SH-SY5Y (cell line): ENCODE measurements around the gene PDE3B.

ENCODE experiments used
- GATA2 ChIP-seq: IDR thresholded peaks from 2 replicates; pipeline ENCODE4 v1.6.1; 2011; ENCODE audit warnings: mild to moderate bottlenecking, low read depth, low read length
- GATA3 ChIP-seq: IDR thresholded peaks from 2 replicates; pipeline ENCODE4 v1.6.1; 2011; ENCODE audit warnings: low read depth, mild to moderate bottlenecking, low read length, moderate library complexity

Gene PDE3B

DNA sequence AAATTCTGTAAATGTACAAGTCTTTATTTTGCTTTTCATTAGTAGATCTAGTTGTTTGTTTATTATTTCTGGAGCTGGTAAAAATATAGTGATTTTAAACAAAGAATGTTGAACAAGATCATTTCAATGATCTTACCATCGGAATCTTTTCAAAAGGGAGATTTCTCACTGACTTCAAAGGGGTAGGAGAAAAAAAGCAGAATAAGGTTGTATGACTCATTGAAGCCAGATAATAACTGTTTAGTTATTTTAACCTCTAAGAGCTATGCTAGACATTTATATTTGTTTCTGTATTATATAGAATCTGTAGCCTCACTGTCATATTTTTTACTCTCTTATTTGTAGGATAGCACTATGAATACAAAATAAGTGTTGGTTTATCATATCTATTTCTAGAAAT, 8.1 kb upstream of the PDE3B start:
- TF ChIP-seq GATA3: no peak
- TF ChIP-seq GATA2: no peak

DNA sequence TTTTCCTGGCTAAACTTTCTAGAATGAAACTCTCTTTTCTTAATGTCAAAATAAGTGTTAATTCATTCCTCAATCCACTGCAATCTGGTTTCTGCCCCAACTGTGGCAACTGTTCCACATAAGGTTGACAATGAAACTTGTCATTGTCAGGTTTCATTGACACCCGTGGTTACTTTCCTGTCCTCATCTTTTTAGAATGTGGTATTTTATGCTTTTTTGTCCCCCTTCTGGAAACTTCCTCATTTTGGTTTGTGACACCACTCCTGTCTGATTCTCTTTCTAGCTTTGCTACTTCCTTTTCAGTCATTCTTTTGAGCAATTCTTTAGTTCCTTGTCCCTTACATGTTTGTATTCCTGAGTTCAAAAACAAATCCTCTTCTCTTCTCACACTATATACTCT, 7.5 kb upstream of the PDE3B start:
- no peak for TF ChIP-seq GATA3
- TF ChIP-seq GATA2: no peak

DNA sequence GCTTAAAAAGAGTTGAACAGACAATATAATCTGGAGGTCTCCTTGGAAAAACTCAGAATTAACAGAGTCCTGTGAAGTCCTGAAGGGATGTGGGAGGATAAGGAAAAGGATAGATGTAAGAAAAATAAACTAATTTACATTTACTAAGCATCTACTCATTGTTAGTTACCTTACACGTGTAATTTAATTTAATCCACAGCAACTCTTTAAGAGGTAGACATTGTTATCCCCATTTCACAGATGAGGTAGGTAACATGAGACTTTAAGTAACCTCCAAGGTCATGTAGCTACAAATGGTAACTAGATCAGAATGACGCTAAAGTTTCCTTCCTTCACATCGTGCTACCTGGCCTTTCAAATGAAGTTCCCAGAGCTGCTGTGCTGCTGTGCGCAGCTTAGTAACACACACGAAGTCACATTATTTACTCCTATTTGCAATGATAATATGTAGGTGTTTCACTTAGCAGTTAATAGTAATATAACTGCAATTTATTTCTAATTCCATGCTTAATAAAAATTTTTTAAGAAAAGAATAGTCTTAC, 5.7 kb upstream of the PDE3B start:
- TF ChIP-seq GATA3: no peak
- no peak for TF ChIP-seq GATA2

DNA sequence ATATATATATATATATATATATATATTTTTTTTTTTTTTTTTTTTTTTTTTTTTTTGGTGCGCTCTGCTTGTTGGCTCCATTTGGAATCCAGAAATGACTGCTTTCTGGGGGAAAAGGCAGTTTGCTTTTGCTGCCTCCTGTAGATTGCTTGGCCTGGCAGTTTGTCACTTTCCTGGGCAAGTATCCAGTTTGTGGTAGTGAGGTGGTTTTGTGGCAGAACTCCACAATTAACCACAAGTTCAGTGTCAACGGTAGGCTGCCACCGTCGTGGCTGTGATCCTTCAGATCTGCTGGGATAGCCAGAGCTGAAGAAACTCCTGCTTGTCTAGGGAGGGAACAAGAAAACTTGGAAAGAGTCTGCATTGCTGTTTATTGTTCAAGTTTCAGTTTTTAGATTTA, 5.0 kb upstream of the PDE3B start:
- TF ChIP-seq GATA2 (no peak), GATA3 (no peak)

DNA sequence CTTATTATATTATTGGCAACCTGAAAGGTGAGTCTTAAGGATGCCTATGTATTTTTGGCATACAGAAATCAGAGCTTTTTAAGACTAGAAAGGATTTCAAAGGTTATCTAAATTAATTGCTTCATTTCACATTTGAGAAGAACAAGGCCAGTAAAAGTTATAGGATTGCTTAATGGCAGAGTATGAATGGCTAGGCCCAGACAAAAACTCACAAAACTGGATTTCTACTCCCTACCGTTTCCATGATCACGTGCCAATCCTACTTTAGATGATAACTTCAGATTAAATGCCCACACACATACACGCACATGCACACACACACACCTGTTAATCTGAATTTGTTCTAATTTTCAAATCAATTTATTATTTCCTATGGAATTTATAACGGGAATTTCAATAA, 1.8 kb upstream of the PDE3B start:
- no peak for TF ChIP-seq GATA3
- TF ChIP-seq GATA2: no peak

DNA sequence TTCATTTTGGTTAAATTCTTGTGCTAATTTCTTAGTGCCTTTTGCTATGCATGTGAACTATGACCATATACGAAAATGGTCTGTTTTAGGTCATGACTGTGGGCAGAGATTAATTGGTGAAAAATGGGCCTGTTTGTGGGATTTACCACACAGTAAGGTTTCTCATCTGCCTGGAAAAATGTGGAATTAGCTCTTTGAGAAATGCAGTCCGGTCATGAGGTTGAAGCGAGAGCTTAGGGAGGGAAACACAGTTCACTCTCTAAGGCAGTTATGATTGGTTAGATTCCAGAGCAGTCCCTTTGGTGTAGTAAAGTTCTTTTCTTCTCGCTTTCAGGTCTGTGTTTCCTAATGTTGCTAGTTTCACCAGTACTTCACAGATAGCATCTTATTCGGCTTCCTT, 1.2 kb upstream of the PDE3B start:
- TF ChIP-seq GATA3: no peak
- no peak for TF ChIP-seq GATA2

DNA sequence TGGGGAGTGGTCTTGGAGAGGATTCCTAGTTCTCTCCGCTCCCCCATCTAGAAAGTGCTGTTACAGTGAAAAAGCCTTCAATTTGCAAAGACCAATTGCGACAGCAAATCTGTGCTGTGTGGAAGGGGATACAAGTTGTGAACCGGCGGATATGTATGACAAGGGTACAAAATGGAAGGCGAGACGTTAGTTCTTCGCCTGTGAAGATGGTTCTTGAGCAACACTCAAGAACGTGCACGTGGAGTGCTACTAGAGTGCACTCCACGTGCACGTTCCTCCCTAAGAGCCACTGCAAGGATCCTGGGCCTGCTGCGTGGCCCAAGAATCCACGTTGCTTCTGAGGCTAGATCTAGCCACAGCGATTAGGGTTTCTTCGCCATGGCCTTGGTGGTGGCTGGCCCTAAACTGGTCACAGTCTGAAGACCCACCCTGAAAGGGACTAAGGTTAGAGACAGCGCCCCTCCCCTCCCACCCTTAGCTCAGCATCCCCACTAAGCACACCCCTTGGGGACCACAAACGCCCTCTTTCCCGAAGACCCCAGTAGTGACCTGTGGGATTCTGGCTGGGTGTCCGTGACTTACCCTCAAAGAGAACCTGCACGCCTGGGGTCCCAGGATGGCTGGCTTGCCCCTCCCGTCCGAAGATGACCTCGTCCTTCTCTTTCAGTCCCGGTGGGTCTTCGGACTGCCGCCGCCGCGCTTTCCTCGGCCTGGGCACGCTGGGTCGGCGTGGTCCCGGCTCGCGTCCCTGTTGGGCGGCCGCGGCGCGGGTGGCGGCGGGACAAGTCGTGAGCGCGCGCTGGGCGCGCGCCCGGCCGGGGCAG, 519 bp upstream of the PDE3B start:
- no peak for TF ChIP-seq GATA2
- TF ChIP-seq GATA3: no peak

DNA sequence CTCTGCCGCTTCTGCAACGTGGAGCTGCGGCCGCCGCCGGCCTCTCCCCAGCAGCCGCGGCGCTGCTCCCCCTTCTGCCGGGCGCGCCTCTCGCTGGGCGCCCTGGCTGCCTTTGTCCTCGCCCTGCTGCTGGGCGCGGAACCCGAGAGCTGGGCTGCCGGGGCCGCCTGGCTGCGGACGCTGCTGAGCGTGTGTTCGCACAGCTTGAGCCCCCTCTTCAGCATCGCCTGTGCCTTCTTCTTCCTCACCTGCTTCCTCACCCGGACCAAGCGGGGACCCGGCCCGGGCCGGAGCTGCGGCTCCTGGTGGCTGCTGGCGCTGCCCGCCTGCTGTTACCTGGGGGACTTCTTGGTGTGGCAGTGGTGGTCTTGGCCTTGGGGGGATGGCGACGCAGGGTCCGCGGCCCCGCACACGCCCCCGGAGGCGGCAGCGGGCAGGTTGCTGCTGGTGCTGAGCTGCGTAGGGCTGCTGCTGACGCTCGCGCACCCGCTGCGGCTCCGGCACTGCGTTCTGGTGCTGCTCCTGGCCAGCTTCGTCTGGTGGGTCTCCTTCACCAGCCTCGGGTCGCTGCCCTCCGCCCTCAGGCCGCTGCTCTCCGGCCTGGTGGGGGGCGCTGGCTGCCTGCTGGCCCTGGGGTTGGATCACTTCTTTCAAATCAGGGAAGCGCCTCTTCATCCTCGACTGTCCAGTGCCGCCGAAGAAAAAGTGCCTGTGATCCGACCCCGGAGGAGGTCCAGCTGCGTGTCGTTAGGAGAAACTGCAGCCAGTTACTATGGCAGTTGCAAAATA, 816 bp downstream of the PDE3B start:
- TF ChIP-seq GATA2 (no peak), GATA3 (no peak)

DNA sequence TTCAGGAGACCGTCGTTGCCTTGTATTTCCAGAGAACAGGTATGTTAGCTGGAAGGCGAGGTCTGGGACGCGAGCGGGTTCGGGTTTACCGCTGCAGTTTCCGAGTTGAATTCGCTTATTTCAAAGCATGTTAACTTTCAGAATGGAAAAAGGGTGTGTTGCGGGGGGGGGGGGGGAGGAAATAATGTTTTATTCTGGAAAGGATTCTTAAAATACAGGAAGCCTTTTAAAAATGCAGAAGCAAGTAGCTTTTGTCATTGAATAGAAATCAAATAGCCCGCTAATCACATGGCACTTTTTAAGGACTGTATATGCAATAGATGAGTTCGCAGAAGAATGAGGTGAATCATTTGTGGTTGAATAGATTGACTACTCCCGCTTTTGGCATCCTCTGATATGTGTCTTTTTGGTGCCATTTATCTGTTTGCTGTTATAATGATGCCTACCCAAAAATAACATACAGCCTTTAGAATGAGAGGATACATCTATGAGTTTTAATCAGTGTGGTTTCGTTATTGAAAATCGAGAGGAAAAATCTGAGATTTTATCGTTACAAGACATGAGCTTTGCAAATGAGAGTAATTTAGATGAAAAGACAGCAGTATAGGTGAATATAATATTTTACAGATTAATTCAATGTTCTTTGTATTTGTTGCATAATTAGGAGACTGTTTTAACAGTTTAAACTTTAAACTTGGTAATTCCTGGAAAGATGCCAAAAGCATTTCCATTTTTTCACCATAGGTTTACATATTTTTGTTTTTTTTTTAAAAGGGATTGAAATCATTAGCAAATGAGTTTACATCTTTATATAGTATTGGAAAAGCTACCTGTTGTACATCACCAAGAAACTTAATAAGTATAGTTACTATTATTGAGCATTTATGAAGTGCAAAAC, 1.7 kb downstream of the PDE3B start:
- TF ChIP-seq GATA2: no peak
- TF ChIP-seq GATA3: no peak

DNA sequence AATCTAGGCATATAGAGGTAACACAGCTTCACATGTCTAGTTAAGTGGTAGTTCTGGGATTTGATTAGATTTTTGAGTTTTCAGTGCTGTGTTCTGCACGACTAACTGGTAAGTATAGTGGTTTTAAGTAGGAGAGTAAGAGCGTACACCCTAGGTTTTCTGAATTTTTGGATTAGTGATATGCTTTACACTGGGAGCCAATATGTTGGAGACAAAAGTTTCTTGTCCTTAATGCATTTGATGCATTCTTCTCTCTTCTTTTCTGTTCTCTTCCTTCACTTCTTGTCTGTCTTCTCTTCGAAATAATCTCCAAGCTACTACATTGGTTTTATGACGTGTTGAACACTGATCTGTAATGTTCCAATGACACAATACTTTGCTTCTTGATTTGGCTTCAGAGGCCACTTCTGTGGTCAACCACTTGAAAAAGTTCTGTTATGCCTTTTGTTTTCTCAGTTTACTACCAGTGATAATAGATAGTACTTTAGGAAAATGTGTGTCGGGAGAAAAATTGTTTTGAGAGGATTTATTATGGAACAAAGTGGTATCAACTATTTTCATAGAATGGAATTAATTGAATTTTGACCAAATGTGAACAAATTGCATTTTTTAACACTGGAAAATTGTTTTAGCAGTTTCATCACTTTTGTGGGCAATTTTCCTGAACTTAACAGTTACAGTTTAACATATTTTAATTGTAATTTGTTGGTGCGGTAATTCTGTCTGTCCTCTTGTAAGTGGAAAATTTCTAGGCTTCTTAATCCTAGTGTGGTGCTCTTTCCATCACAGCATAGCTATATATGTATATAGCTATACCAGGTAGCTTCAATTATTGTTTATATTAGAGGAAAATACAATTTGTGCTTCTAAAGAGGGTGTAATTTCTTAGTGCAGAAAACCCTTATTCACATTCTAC, 2.6 kb downstream of the PDE3B start:
- TF ChIP-seq GATA3: no peak

DNA sequence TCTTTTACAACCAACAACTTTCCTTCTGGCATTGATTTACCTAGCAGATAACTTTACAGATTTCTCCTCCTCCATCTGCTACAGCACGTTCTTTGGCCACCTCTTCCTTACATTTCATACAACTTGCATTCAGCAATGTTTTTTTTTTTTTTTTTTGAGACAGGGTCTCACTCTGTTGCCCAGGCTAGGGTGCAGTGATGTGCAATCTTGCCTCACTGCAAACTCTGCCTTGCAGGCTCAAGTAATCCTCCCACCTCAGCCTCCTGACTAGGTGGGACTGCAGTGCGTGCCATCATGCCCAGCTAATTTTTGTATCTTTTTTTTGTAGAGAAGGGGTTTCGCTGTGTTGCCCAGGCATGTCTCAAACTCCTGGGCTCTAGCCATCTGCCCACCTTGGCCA, 6.5 kb downstream of the PDE3B start:
- TF ChIP-seq GATA3 (no peak), GATA2 (no peak)

DNA sequence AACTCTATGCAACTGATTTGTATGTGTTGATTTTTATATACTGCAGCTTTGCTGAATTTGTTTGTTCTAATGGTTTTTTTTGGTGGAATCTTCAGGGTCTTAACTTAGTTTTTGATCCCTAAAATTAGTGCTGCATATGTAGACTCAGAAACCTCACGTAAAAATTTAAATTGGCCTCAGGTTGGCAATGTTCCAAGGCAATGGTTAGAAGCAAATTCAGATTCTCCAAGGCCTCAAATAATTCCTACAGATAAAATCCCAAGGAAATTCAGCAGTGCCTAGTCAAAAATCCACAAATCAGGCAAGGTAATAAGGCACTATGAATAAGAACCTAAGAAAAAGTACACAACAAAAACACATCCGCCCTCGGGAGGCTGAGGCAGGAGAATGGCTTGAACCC, 9.5 kb downstream of the PDE3B start:
- TF ChIP-seq GATA2 (no peak), GATA3 (no peak)

DNA sequence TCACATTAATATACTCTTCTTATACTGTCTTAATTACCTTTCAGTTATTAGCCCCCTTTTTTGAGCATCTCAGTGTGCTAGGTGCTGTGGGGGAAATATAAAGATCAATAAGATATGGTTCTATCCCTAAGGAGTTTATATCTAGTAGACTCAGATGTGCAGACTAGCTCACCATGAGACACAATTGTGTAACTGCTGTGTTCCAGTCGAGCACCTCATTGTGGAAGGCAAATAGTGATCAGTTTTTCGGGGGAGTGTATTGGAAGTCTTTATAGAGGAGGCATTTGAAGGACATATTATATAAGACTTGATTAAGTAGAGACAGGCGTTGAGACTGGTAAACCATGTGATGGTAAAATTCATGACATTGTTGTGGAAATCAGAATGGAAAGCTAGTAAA, 11.8 kb downstream of the PDE3B start:
- TF ChIP-seq GATA2 (no peak), GATA3 (no peak)
